Tibial artery (tissue), 4 donors: ENCODE data around the gene MRPL12.

Experiments
- DNase-seq, 2 donors: peaks; one replicate each; pipeline ENCODE4 v3.0.0-alpha.2; 2019
- H3K27ac ChIP-seq, 2 donors: fragments of 200-600 bp; sonication (generic) in 1 of 2; 1 replicate in 1 of 2; 2 replicates in 1 of 2; pipeline ENCODE4 v1.5.1; 2018 to 2019; ENCODE audit warnings: mild to moderate bottlenecking in 1 of 2
- H3K27me3 ChIP-seq, 2 donors: fragments of 200-600 bp; sonication (generic) in 1 of 2; one replicate each; pipeline versions ENCODE4 v1.5.1 to v1.6.0; 2016 to 2019
- H3K36me3 ChIP-seq, 3 donors: fragments of 200-600 bp; sonication (generic) in 2 of 3; one replicate each; pipeline ENCODE4 v1.5.1; 2016 to 2019; ENCODE audit warnings: mild to moderate bottlenecking in 2 of 3
- H3K4me1 ChIP-seq, 4 donors: fragments of 200-600 bp; sonication (generic) in 2 of 4; 1 replicate in 3 of 4; 2 replicates in 1 of 4; pipeline ENCODE4 v1.5.1; 2016 to 2019
- H3K4me3 ChIP-seq, 2 donors: fragments of 200-600 bp; sonication (generic) in 1 of 2; 1 replicate in 1 of 2; 2 replicates in 1 of 2; pipeline ENCODE4 v1.5.1; 2018 to 2019; ENCODE audit warnings: mild to moderate bottlenecking in 2 of 2
- H3K9me3 ChIP-seq, 3 donors: fragments of 200-600 bp; sonication (generic) in 1 of 3; one replicate each; pipeline ENCODE4 v1.5.1; 2016 to 2019
- CTCF ChIP-seq, 2 experiments: fragments of 200-600 bp in 1 of 2; fragments of 450-650 bp in 1 of 2; IDR thresholded peaks; one replicate each; pipeline ENCODE4 v1.5.1; 2017 to 2019; ENCODE audit warnings: antibody characterized with exemption in 2 of 2, mild to moderate bottlenecking in 1 of 2, moderate library complexity in 1 of 2
- intact Hi-C: fragments of 100-400 bp; cut with DNase I; formaldehyde crosslinking; loops from one replicate; pipeline ENCODE4 v1.15.0; 2023; ENCODE audit warnings: low total_unique reads

MRPL12 gene

GRCh38 chr17:81713004-81713555 is 9.9 kb downstream of the MRPL12 start:
- peaks cover 0 to 43% (median 25%) of the 10 kb centered on the region in 4 donors for H3K4me1 ChIP-seq
- peak overlapping the region in 1 of 2 donors; percentile 53 for H3K27ac ChIP-seq
- H3K4me3 ChIP-seq, result peak overlapping the region; percentile 64 to 92
- H3K36me3 ChIP-seq, result peaks cover 0 to 26% (median 0%) of the 10 kb centered on the region in 3 donors
- peaks cover 0 to 7% of the 10 kb centered on the region in 2 donors for H3K27me3 ChIP-seq
- no peak for TF ChIP-seq CTCF (IDR thresholded peaks at IDR 0.05)
- intact Hi-C loops, result no loop called here
- no peak for DNase-seq
- no peaks in the 10 kb centered on the region for H3K9me3 ChIP-seq

GRCh38 chr17:81713556-81714411 is 10.6 kb downstream of the MRPL12 start:
- DNase-seq, result no peak
- Histone ChIP-seq H3K27ac (no peak overlapping the region), H3K27me3 (peaks cover 0 to 7% of the 10 kb centered on the region in 2 donors), H3K4me1 (peaks cover 0 to 43% (median 25%) of the 10 kb centered on the region in 4 donors), H3K36me3 (peaks cover 0 to 32% (median 0%) of the 10 kb centered on the region in 3 donors), H3K4me3 (no peak overlapping the region), H3K9me3 (no peaks in the 10 kb centered on the region)
- no peak for TF ChIP-seq CTCF (IDR thresholded peaks at IDR 0.05)
- intact Hi-C loops, result no loop called here

GRCh38 chr17:81714412-81715106 is 11.4 kb downstream of the MRPL12 start:
- no peak overlapping the region for H3K4me3 ChIP-seq
- no peaks in the 10 kb centered on the region for H3K9me3 ChIP-seq
- H3K27ac ChIP-seq, result no peak overlapping the region
- no peak for DNase-seq
- peaks cover 0 to 7% of the 10 kb centered on the region in 2 donors for H3K27me3 ChIP-seq
- H3K36me3 ChIP-seq, result peaks cover 0 to 34% (median 0%) of the 10 kb centered on the region in 3 donors
- H3K4me1 ChIP-seq, result peaks cover 0 to 43% (median 25%) of the 10 kb centered on the region in 4 donors
- no peak for TF ChIP-seq CTCF (IDR thresholded peaks at IDR 0.05)
- intact Hi-C loops, result no loop called here

- no peak overlapping the region for H3K4me3 ChIP-seq
- DNase-seq, result no peak
- intact Hi-C loops, result no loop called here
- H3K4me1 ChIP-seq, result peaks cover 0 to 42% (median 24%) of the 10 kb centered on the region in 4 donors
- H3K9me3 ChIP-seq, result no peaks in the 10 kb centered on the region
- no peak overlapping the region for H3K27ac ChIP-seq
- TF ChIP-seq CTCF (IDR thresholded peaks at IDR 0.05), result no peak
- H3K36me3 ChIP-seq, result peaks cover 0 to 34% (median 0%) of the 10 kb centered on the region in 3 donors
- H3K27me3 ChIP-seq, result peaks cover 0 to under 1% of the 10 kb centered on the region in 2 donors
These were observed 12.1 kb downstream of the MRPL12 start for GRCh38 chr17:81715107-81715871.
